VCaP (cell line): ENCODE measurements around the gene SCFD2.
"Not testable (repeated sequence)": the region's sequence is repeated elsewhere in the genome, so short reads cannot be mapped to it uniquely, and the experiment has no call there.

ENCODE experiments used
- H3K27ac ChIP-seq: fragments of 450-650 bp; 2 replicates; pipeline ENCODE4 v1.5.1; 2017
- CTCF ChIP-seq: fragments of 450-650 bp; conservative IDR thresholded peaks from 2 replicates; pipeline ENCODE4 v1.5.1; 2017; ENCODE audit warnings: mild to moderate bottlenecking, moderate library complexity

The SCFD2 gene

DNA sequence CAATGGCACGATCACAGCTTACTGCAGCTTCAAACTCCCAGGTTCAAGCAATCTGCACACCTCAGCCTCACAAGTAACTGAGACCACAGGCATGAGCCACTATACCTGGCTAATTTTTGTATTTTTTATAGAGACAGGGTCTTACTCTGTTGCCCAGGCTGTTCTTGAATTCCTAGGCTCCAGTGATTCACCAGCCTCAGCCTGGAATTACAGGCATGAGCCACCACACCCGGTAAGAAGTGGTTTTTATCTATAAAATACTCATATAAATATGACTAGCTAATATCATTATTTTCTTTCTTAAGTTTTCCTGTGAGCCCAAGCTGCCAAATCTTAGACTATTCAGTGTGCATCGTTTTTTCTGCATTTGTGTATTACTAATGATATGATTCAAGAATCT, 4.4 kb downstream of the SCFD2 start:
- H3K27ac ChIP-seq: no peak overlapping the region
- TF ChIP-seq CTCF: no peak

GRCh38 chr4:53355930-53356521, 9.8 kb downstream of the SCFD2 start:
- no peak overlapping the region for H3K27ac ChIP-seq
- no peak for TF ChIP-seq CTCF

DNA sequence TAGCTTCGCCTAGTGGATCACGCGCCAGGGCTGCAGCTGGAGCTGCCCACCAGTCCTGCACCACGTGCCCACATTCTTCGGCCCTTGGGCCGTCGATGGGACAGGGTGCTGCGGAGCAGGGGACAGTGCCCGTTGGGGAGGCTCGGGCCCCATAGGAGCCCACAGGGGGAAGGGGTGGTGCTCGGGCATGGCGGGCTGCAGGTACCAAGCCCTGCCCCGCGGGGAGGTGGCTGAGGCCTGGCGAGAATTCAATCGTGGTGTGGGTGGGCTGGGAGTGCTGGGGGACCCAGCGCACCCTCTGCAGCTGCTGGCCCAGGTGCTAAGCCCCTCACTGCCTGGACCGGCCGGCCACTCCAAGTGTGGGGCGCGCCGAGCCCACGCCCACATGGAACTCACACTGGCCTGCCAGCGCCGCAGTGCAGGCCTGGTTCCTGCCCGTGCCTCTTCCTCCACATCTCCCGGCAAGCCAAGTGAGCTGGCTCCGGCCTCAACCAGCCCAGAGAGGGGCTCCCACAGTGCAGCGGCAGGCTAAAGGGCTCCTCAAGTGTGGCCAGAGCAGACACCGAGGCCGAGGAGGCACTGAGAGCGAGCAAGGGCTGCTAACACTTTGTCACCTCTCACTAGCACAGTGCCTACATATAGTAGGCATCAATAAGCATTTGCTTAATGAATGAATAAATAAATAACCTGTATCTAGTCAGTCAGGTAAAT, 11.7 kb downstream of the SCFD2 start:
- H3K27ac ChIP-seq: no peak overlapping the region
- TF ChIP-seq CTCF: no peak

DNA sequence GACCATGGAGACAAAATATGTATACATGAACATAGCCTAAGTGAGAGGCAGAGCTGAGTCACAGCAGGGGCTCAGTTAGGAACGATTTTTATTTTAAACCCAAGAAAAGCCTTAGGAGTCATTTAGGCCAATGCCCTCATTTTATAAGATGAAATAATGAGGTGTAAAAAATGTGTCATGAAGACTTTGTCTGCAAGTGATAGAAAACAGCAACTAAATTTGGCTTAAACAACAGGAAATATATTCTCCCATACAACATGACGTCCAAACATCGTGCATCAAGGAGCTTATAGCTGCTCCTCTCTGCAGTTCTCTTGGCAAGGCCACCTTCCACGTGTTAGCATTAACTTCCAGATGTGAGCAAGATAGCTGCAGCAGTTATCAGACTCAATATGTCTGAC, 16.8 kb downstream of the SCFD2 start:
- H3K27ac ChIP-seq: no peak overlapping the region
- TF ChIP-seq CTCF: no peak

DNA sequence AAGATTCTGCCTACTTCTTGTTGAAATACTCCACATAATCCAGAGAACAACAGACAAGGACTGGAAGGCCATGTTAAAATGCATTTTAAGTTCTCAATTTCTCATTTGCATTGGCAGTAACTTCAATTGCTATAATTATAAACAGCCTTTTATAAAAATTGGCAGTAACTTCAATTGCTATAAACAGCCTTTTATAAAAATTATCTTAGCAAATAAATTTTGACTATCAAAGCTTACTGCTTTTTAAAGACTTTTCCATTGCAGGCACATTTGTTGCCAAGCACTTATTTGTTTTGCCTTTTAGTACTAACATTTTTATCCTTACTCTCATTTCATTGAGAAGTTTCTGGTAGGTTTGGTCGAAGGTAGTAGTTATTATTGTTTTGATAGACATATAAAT, 17.8 kb downstream of the SCFD2 start:
- TF ChIP-seq CTCF: no peak
- H3K27ac ChIP-seq: peak overlapping the region; percentile 39

- H3K27ac ChIP-seq: peak overlapping the region; percentile 39
- no peak for TF ChIP-seq CTCF
These were observed 18.7 kb downstream of the SCFD2 start for GRCh38 chr4:53346920-53347852.

DNA sequence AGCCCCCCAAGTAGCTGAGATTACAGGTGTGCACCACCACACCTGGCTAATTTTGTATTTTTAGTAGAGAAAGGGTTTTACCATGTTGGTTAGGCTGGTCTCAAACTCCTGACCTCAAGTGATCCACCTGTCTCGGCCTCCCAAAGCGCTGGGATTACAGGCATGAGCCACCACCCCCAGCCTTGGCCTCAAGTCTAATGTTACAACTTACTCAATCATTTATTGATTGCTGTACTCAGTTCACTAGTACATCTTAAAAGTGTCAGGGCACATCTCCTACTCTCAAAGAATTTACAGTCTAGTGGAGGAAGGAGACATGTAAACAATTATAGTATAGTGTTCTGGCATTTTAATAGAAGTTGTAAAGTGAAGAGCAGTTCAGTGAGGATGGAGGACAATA, 19.5 kb downstream of the SCFD2 start:
- not testable (repeated sequence) for H3K27ac ChIP-seq

DNA sequence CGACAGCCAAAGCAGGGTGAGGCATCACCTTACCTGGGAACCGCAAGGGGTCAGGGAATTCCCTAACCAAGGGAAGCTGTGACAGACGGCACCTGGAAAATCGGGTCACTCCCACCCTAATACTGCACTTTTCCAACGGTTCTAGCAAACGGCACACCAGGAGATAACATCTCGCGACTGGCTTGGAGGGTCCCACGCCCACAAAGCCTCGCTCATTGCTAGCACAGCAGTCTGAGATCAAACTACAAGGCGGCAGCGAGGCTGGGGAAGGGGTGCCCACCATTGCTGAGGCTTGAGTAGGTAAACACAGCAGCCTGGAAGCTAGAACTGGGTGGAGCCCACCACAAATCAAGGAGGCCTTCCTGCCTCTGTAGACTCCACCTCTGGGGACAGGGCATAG, 25.7 kb downstream of the SCFD2 start:
- not testable (repeated sequence) for H3K27ac ChIP-seq

GRCh38 chr4:53334916-53335315, 30.9 kb downstream of the SCFD2 start:
- H3K27ac ChIP-seq: not testable (repeated sequence)
